K562 (cell line): ENCODE measurements around the gene B3GALT4. TPM values are rescaled to one million over a fixed set of nuclear protein-coding genes. Genes with fewer than 3 reads are reported as not detected.
A peak's percentile ranks its signal among the peaks of the same experiment; 100 is the strongest.

Experiments
- AFF4 ChIP-seq: sonication (generic); formaldehyde crosslinking; IDR thresholded peaks from 2 replicates; pipeline ENCODE4 v1.8.0; 2023; ENCODE audit warnings: mild to moderate bottlenecking, missing genetic modification reagents
- ATF7 ChIP-seq: fragments of 450-650 bp; IDR thresholded peaks from 2 replicates; pipeline ENCODE4 v1.7.1; 2014; ENCODE audit warnings: mild to moderate bottlenecking, moderate library complexity
- CREB1 ChIP-seq, 2 experiments: sonication (generic) in 1 of 2; formaldehyde crosslinking in 1 of 2; IDR thresholded peaks; 2 replicates each; pipeline versions ENCODE4 v1.6.1 to v1.8.0; 2012 to 2022; ENCODE audit warnings: inconsistent platforms in 1 of 2, mild to moderate bottlenecking in 1 of 2, missing genetic modification reagents in 1 of 2, moderate library complexity in 1 of 2
- CREM ChIP-seq: IDR thresholded peaks from 2 replicates; pipeline ENCODE4 v1.6.1; 2014; ENCODE audit warnings: antibody characterized with exemption, low read depth
- CSDE1 ChIP-seq, 2 experiments: fragments of 450-650 bp; IDR thresholded peaks; 2 replicates each; pipeline ENCODE4 v1.6.1; 2016; ENCODE audit warnings: mild to moderate bottlenecking in 1 of 2
- E2F3 ChIP-seq: fragments of 250-450 bp; sonication (Bioruptor Pico); IDR thresholded peaks from 2 replicates; pipeline ENCODE4 v1.4.0; 2020; ENCODE audit warnings: mild to moderate bottlenecking
- HNRNPK ChIP-seq: fragments of 200-400 bp; formaldehyde crosslinking; IDR thresholded peaks from one replicate; pipeline ENCODE4 v1.6.1; 2018; ENCODE audit warnings: mild to moderate bottlenecking, low read depth, low read length; ENCODE audit not compliant: poor library complexity, severe bottlenecking
- KLF10 ChIP-seq: fragments of 250-450 bp; sonication (Bioruptor Pico); IDR thresholded peaks from 2 replicates; pipeline ENCODE4 v1.6.1; 2021; ENCODE audit warnings: matching md5 sums
- PATZ1 ChIP-seq: fragments of 250-450 bp; sonication (Bioruptor Pico); IDR thresholded peaks from 2 replicates; pipeline ENCODE4 v1.5.0; 2020; ENCODE audit warnings: mild to moderate bottlenecking, borderline replicate concordance
- RAD51 ChIP-seq: fragments of 450-650 bp; IDR thresholded peaks from 2 replicates; pipeline ENCODE4 v1.7.1; 2016; ENCODE audit warnings: low read depth, mild to moderate bottlenecking, borderline replicate concordance
- RBM22 ChIP-seq: fragments of 200-400 bp; formaldehyde crosslinking; IDR thresholded peaks from 2 replicates; pipeline ENCODE4 v1.6.1; 2018; ENCODE audit warnings: low read length, low read depth; ENCODE audit not compliant: poor library complexity, severe bottlenecking
- RNF219 ChIP-seq: fragments of 250-450 bp; sonication (Bioruptor Pico); IDR thresholded peaks from 2 replicates; pipeline ENCODE4 v1.5.0; 2022; ENCODE audit warnings: mild to moderate bottlenecking
- STAT5B ChIP-seq: fragments of 250-450 bp; sonication (Bioruptor Pico); IDR thresholded peaks from 2 replicates; pipeline ENCODE4 v1.8.0; 2021; ENCODE audit warnings: mild to moderate bottlenecking, inconsistent platforms
- VEZF1 ChIP-seq: fragments of 200-800 bp; sonication (Bioruptor generic); IDR thresholded peaks from 2 replicates; pipeline ENCODE4 v1.6.1; 2017; ENCODE audit warnings: missing genetic modification characterization, missing compliant biosample characterization
- ZNF212 ChIP-seq: fragments of 450-650 bp; formaldehyde crosslinking; IDR thresholded peaks from 2 replicates; pipeline ENCODE4 v1.4.0; 2020; ENCODE audit warnings: mild to moderate bottlenecking
- ZNF280A ChIP-seq: fragments of 450-650 bp; IDR thresholded peaks from 2 replicates; pipeline ENCODE4 v1.6.1; 2018; ENCODE audit warnings: mild to moderate bottlenecking, low read depth; ENCODE audit not compliant: partially characterized antibody
- polyA plus RNA-seq, 8 experiments: library from polyadenylated mRNA; depleted of rRNA in 4 of 8; stranded (reverse) in 5 of 8; unstranded in 3 of 8; fragments of >200 nt; fragmentation: Nextera tagmentation in 2 of 8; fragmentation: Illumina TruSeq in 1 of 8; extraction: Ambion mirVana in 2 of 8; extraction: Trizol in 1 of 8; gene quantifications; 2 replicates each; pipeline versions ENCODE4 v1.2.1 to v1.2.3, GENCODE V29; 2011 to 2014; ENCODE audit warnings: inconsistent platforms in 1 of 8, missing spikeins in 1 of 8
- total RNA-seq, 7 experiments: library from RNA; depleted of rRNA in 6 of 7; stranded (reverse); fragments of >200 nt in 6 of 7; fragmentation: Illumina TruSeq in 2 of 7; extraction: Trizol in 2 of 7; gene quantifications; 2 replicates each; pipeline versions ENCODE4 v1.2.1 to v1.2.3, GENCODE V29; 2011 to 2021; ENCODE audit warnings: low replicate concordance in 1 of 7

The B3GALT4 gene
- total and polyA plus RNA-seq, 9 of the 15 experiments (the other 6 are each of a cell fraction or from before 2014, with no cell fraction given) = 0.11 to 1.3 (median 0.53) TPM; not detected in 1

- TF ChIP-seq CREB1 (IDR thresholded peaks at IDR 0.05) (no peak), CREB1 (CRISPR knock-in tag; IDR thresholded peaks at IDR 0.05) (peak; percentile 51; the same call in 1 of the 2 replicates), CREM (peak; percentile 28; the same call in 1 of the 2 replicates), E2F3 (CRISPR knock-in tag) (no peak), KLF10 (CRISPR knock-in tag) (no peak), RAD51 (no peak), RNF219 (CRISPR knock-in tag) (no peak), AFF4 (CRISPR knock-in tag) (peak; percentile 95), VEZF1 (CRISPR knock-in tag) (no peak), ATF7 (0 out of 2 replicates have a peak, but pooled peaks have one; percentile 23), HNRNPK (no peak), STAT5B (CRISPR knock-in tag) (no peak), PATZ1 (CRISPR knock-in tag) (no peak), ZNF212 (CRISPR knock-in tag) (no peak), ZNF280A (no peak), RBM22 (no peak), CSDE1 (IDR thresholded peaks at IDR 0.05) (no peak)
Measured at GRCh38 chr6:33313105-33313708, 36.3 kb downstream of the B3GALT4 start (continued).
